ENCODE results near the gene RMI2. TPM values are rescaled to one million over a fixed set of nuclear protein-coding genes. Genes with fewer than 3 reads are reported as not detected.
"Not testable (repeated sequence)": the region's sequence is repeated elsewhere in the genome, so short reads cannot be mapped to it uniquely, and the experiment has no call there.

RMI2 gene
- total RNA-seq, 6 experiments from 2014 or later, result 0.37 to 2.9 (median 1.0) TPM

DNA sequence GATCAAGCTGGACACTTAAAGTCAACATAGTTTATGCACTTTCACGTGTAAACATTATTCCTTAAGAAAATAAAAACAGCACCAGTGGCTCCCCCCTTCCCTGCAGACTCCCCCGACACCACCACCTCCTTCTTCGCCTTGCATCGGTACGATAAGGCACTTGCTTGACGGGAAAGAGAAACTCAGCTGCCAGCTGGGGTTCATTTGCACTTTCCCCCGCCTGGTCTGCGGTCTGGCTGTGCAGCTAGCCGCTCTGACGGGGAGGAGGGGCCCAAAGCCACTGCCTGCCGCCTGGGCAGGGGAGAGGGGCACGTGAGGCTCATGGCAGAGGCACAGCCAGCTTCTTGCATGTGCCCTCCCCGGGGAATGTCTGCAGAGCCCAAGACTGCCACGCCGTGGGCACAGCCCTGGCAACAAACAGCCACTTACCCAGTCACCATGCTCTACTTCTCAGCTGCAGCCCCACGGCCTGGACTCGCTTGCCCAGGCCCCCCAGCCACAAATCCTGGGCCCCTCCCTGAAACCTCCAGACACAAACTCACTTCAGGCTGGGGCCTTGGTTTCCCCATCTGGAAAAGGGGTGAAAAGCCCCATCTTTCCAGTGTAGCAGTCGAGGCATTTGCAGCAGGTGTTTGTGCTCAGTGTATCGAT, 47.6 kb upstream of the RMI2 start:
- Histone ChIP-seq H3K9me3 (no peaks in the 10 kb centered on the region), H3K27me3 (no peaks in the 10 kb centered on the region), H3K4me1 (peaks cover 0 to 22% (median 4%) of the 10 kb centered on the region in 4 donors), H3K27ac (peak overlapping the region in 1 of 3 donors; percentile 35), H3K4me3 (peak overlapping the region in 1 of 3 donors; percentile 14), H3K36me3 (no peaks in the 10 kb centered on the region)
- WGBS (ENCODE audit: insufficient coverage, low coverage, low lambda C conversion rate, missing lambda C conversion rate), result 14% methylated on average over 14 of the region's 19 CpGs
- intact Hi-C loops (cut with DNase I), result no loop called here
- DNase-seq, result peak; percentile 58 to 85 (median 70)
- TF ChIP-seq, protein P1, sequence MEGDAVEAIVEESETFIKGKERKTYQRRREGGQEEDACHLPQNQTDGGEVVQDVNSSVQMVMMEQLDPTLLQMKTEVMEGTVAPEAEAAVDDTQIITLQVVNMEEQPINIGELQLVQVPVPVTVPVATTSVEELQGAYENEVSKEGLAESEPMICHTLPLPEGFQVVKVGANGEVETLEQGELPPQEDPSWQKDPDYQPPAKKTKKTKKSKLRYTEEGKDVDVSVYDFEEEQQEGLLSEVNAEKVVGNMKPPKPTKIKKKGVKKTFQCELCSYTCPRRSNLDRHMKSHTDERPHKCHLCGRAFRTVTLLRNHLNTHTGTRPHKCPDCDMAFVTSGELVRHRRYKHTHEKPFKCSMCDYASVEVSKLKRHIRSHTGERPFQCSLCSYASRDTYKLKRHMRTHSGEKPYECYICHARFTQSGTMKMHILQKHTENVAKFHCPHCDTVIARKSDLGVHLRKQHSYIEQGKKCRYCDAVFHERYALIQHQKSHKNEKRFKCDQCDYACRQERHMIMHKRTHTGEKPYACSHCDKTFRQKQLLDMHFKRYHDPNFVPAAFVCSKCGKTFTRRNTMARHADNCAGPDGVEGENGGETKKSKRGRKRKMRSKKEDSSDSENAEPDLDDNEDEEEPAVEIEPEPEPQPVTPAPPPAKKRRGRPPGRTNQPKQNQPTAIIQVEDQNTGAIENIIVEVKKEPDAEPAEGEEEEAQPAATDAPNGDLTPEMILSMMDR (IDR thresholded peaks at IDR 0.05), result peak in 1 of 4 donors; percentile 32
- TF ChIP-seq POLR2A (IDR thresholded peaks at IDR 0.05), result no peak
- peak; percentile 79 to 90 (median 84) for ATAC-seq

DNA sequence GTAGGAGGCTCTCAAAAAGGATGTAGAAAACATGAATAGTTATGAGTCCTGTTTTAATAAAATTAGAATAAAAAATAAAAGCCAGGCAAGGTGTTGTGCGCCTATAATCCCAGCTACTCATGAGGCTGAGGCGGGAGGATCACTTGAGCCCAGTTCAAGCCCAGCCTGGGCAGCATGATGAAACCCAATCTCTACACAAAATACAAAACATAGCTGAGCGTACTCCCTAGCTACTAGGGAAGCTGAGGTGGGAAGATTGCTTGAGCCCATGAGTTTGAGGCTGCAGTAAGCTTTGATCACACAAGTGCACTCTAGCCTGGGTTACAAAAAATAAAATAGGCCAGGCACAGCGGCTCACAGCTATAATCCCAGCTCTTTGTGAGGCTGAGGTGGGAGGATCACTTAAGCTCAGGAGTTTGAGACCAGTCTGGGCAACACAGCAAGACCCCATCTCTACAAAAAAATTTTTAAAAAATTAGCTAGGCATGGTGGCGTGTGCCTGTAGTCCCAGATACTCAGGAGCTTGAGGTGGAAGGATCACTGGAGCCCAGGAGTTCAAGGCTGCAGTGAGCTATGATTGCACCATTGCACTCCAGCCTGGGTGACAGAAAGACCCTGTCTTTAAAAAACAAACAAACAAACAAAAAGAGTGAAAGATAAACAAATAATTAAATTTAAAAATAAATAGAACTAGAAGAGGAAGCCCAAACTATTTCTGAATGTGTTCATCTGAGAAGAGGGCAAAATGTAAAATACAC, 46.9 kb upstream of the RMI2 start:
- TF ChIP-seq, protein P1 (IDR thresholded peaks at IDR 0.05), result no peak
- TF ChIP-seq POLR2A (IDR thresholded peaks at IDR 0.05), result no peak
- Histone ChIP-seq H3K4me3 (no peak overlapping the region), H3K36me3 (no peaks in the 10 kb centered on the region), H3K9me3 (no peaks in the 10 kb centered on the region), H3K4me1 (peaks cover 0 to 22% (median 4%) of the 10 kb centered on the region in 4 donors), H3K27me3 (no peaks in the 10 kb centered on the region), H3K27ac (peak overlapping the region in 1 of 3 donors; percentile 35)
- DNase-seq, result no peak
- 85% methylated on average over 5 of the region's 5 CpGs for WGBS (ENCODE audit: insufficient coverage, low coverage, low lambda C conversion rate, missing lambda C conversion rate)
- intact Hi-C loops (cut with DNase I), result no loop called here
- no peak for ATAC-seq

DNA sequence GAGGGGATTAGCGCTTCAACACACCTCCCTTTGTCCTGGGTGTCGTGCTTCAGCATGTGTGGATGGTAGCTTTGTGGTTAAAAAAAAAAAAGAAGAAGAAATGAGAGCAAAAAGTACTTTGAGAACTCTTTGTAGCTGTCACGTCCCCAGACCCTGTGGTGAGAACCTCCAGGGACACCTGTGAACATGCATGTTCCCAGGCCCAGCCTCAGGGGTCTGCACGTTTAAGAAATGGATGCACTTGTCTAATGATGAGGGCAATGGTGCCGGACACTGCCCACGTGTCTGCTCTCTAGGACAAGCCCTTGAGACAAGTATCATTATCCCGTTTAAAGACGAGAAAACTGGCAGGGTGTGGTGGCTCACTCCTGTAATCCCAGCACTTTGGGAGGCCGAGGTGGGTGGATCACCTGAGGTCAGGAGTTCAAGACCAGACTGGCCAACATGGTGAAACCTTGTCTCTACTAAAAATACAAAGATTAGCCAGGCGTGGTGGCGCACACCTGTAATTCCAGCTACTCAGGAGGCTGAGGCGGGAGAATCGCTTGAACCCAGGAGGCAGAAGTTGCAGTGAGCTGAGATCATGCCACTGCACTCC, 46.2 kb upstream of the RMI2 start:
- ATAC-seq; H3K4me3 ChIP-seq; H3K36me3 ChIP-seq; intact Hi-C loops (cut with DNase I); H3K27me3 ChIP-seq; H3K9me3 ChIP-seq; DNase-seq; H3K27ac ChIP-seq: not testable (repeated sequence)
- 74% methylated on average over 7 of the region's 13 CpGs for WGBS (ENCODE audit: insufficient coverage, low coverage, low lambda C conversion rate, missing lambda C conversion rate)
- H3K4me1 ChIP-seq, result peaks cover 0 to 22% (median 4%) of the 10 kb centered on the region in 4 donors

DNA sequence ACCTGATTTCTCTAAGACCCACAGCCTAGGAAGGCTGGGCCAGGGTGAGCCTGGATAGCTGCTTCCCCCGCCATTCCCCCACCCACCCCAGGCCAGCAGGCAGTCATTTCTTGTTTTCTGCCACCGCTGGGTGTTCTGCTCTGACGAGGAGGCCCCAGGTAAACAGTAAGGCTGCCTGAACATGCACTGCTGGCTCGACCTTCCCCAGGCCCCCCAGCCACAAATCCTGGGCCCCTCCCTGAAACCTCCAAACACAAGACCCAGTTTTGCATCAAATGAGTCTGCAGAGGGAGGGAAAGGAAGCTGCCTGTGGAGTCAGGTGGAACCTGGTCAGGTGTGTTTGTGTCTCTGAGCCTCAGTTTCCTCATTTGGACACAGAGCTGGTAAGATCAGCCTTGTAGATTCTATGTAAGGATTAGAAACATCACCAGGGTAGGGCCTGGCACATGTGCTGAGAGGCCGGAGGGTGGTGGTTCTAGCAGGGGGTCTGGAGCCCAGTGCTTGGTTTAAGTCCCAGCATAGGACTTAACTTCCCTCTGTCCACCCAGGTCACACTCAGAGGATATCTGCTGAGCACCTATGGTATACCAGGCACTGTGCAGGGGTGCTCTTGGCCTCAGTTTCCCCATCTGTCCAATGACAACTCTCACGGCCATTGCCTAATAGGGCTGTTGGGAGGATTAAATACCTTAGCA, 45.2 kb upstream of the RMI2 start:
- no peak for DNase-seq
- H3K4me1 ChIP-seq, result peaks cover 0 to 22% (median 4%) of the 10 kb centered on the region in 4 donors
- H3K27me3 ChIP-seq, result no peaks in the 10 kb centered on the region
- no peak overlapping the region for H3K4me3 ChIP-seq
- TF ChIP-seq, protein P1 (IDR thresholded peaks at IDR 0.05), result no peak
- no peak for TF ChIP-seq POLR2A (IDR thresholded peaks at IDR 0.05)
- H3K9me3 ChIP-seq, result no peaks in the 10 kb centered on the region
- no peaks in the 10 kb centered on the region for H3K36me3 ChIP-seq
- no peak for ATAC-seq
- intact Hi-C loops (cut with DNase I), result no loop called here
- 64% methylated on average over 3 of the region's 6 CpGs for WGBS (ENCODE audit: insufficient coverage, low coverage, low lambda C conversion rate, missing lambda C conversion rate)
- H3K27ac ChIP-seq, result no peak overlapping the region
